ENCODE measurements around the gene ZDHHC22. TPM values are rescaled to one million over a fixed set of nuclear protein-coding genes. Genes with fewer than 3 reads are reported as not detected.

ZDHHC22 gene
- total RNA-seq, 1 donor, result not detected

GRCh38 chr14:77140359-77141213, 1.0 kb downstream of the ZDHHC22 start:
- H3K4me3 ChIP-seq (ENCODE audit: low read depth, low read length), result no peak overlapping the region

GRCh38 chr14:77139540-77140358, 1.8 kb downstream of the ZDHHC22 start:
- DNase-seq (ENCODE audit: low read depth), result no peak
- no peak overlapping the region for H3K4me3 ChIP-seq (ENCODE audit: low read depth, low read length)
- peak; percentile 48 for TF ChIP-seq CTCF (IDR thresholded peaks at IDR 0.05; ENCODE audit: insufficient read depth, low read length)

More at GRCh38 chr14:77140359-77141213, 1.0 kb downstream of the ZDHHC22 start:
- TF ChIP-seq CTCF (IDR thresholded peaks at IDR 0.05; ENCODE audit: insufficient read depth, low read length), result no peak
- no peak for DNase-seq (ENCODE audit: low read depth)

- no peak for TF ChIP-seq CTCF (IDR thresholded peaks at IDR 0.05; ENCODE audit: insufficient read depth, low read length)
- no peak for DNase-seq (ENCODE audit: low read depth)
- H3K4me3 ChIP-seq (ENCODE audit: low read depth, low read length), result no peak overlapping the region
Observed at GRCh38 chr14:77139022-77139421, 2.6 kb downstream of the ZDHHC22 start.

GRCh38 chr14:77133720-77134338, 7.8 kb downstream of the ZDHHC22 start:
- no peak for TF ChIP-seq CTCF (IDR thresholded peaks at IDR 0.05; ENCODE audit: insufficient read depth, low read length)
- H3K4me3 ChIP-seq (ENCODE audit: low read depth, low read length), result no peak overlapping the region
- peak; percentile 62 for DNase-seq (ENCODE audit: low read depth)

GRCh38 chr14:77131871-77132486, 9.6 kb downstream of the ZDHHC22 start:
- no peak for DNase-seq (ENCODE audit: low read depth)
- H3K4me3 ChIP-seq (ENCODE audit: low read depth, low read length), result no peak overlapping the region
- no peak for TF ChIP-seq CTCF (IDR thresholded peaks at IDR 0.05; ENCODE audit: insufficient read depth, low read length)

- no peak for TF ChIP-seq CTCF (IDR thresholded peaks at IDR 0.05; ENCODE audit: insufficient read depth, low read length)
- no peak for DNase-seq (ENCODE audit: low read depth)
- H3K4me3 ChIP-seq (ENCODE audit: low read depth, low read length), result no peak overlapping the region
Observed at GRCh38 chr14:77131206-77131605, 10.4 kb downstream of the ZDHHC22 start.

All from fibroblast of the aortic adventitia (primary cell).